Calu3 (cell line): ENCODE results near the gene DOCK1. TPM values are rescaled to one million over a fixed set of nuclear protein-coding genes. Genes with fewer than 3 reads are reported as not detected.

Experiments
- BruUV-seq: library from RNA; stranded (reverse); fragments of 400-500 nt; replicated peaks from 2 replicates; lab custom pipeline; 2021; lab: Mats Ljungman, UMichigan
- CTCF ChIA-PET: fragments of 300-600 bp; sonication (Branson Sonifier 250); formaldehyde crosslinking; loops from one replicate; lab custom pipeline; 2022; ENCODE audit warnings: antibody characterized with exemption; lab: Charles Lee
- DNase-seq: peaks from one replicate; pipeline ENCODE4 v3.0.0; 2022
- H3K27ac Mint-ChIP-seq: one replicate; pipeline ENCODE4 v1.8.0; 2022; ENCODE audit warnings: mixed read lengths; ENCODE audit not compliant: unreplicated experiment
- H3K27me3 Mint-ChIP-seq: one replicate; pipeline ENCODE4 v1.8.0; 2022; ENCODE audit warnings: mixed read lengths; ENCODE audit not compliant: unreplicated experiment
- H3K36me3 Mint-ChIP-seq: one replicate; pipeline ENCODE4 v1.8.0; 2022; ENCODE audit warnings: mild to moderate bottlenecking, moderate library complexity, mixed read lengths; ENCODE audit not compliant: insufficient read depth, unreplicated experiment
- H3K4me1 Mint-ChIP-seq: one replicate; pipeline ENCODE4 v1.8.0; 2022; ENCODE audit warnings: mild to moderate bottlenecking, low read depth, mixed read lengths; ENCODE audit not compliant: unreplicated experiment
- H3K4me3 Mint-ChIP-seq: one replicate; pipeline ENCODE4 v1.8.0; 2022; ENCODE audit warnings: mild to moderate bottlenecking, low read depth, moderate library complexity, mixed read lengths; ENCODE audit not compliant: unreplicated experiment
- H3K9me3 Mint-ChIP-seq: one replicate; pipeline ENCODE4 v1.8.0; 2022; ENCODE audit warnings: low read depth, mixed read lengths; ENCODE audit not compliant: unreplicated experiment
- CTCF ChIP-seq: fragments of 200-600 bp; IDR thresholded peaks from one replicate; pipeline ENCODE4 v1.8.0; 2022; ENCODE audit warnings: antibody characterized with exemption; ENCODE audit not compliant: unreplicated experiment
- intact Hi-C: fragments of 100-400 bp; cut with micrococcal nuclease; formaldehyde crosslinking; loops from one replicate; pipeline ENCODE4 v1.10.0; 2022; ENCODE audit not compliant: unreplicated experiment
- total RNA-seq: library from RNA; stranded (reverse); gene quantifications from 2 replicates; pipeline ENCODE4 v1.2.3, GENCODE V29; 2022

The DOCK1 gene
- total RNA-seq, 1 experiment from 2014 or later = 34.2 TPM

- BruUV-seq = no TSS peak
- Mint-ChIP-seq H3K4me3 (no peak overlapping the region), H3K9me3 (no peaks in the 10 kb centered on the region), H3K27me3 (no peaks in the 10 kb centered on the region), H3K27ac (no peak overlapping the region), H3K4me1 (no peaks in the 10 kb centered on the region), H3K36me3 (no peaks in the 10 kb centered on the region)
- TF ChIP-seq CTCF = no peak
- CTCF ChIA-PET = no interaction called here
- no peak for DNase-seq
- intact Hi-C loops = no loop called here
These were observed 187.7 kb downstream of the DOCK1 start for GRCh38 chr10:127092916-127093315.

GRCh38 chr10:127094984-127095383, 189.8 kb downstream of the DOCK1 start:
- Mint-ChIP-seq H3K27me3 (no peaks in the 10 kb centered on the region), H3K27ac (no peak overlapping the region), H3K4me1 (no peaks in the 10 kb centered on the region), H3K9me3 (no peaks in the 10 kb centered on the region), H3K4me3 (no peak overlapping the region), H3K36me3 (no peaks in the 10 kb centered on the region)
- intact Hi-C loops = no loop called here
- CTCF ChIA-PET = no interaction called here
- TF ChIP-seq CTCF = no peak
- DNase-seq = no peak
- BruUV-seq = no TSS peak

GRCh38 chr10:127100983-127101615, 195.9 kb downstream of the DOCK1 start:
- Mint-ChIP-seq H3K9me3 (no peaks in the 10 kb centered on the region), H3K36me3 (no peaks in the 10 kb centered on the region), H3K27ac (peak overlapping the region; percentile 30), H3K27me3 (no peaks in the 10 kb centered on the region), H3K4me1 (no peaks in the 10 kb centered on the region), H3K4me3 (no peak overlapping the region)
- no TSS peak for BruUV-seq
- CTCF ChIA-PET = no interaction called here
- no peak for TF ChIP-seq CTCF
- intact Hi-C loops = no loop called here
- DNase-seq = no peak

GRCh38 chr10:127102176-127102575, 196.9 kb downstream of the DOCK1 start:
- intact Hi-C loops = no loop called here
- H3K4me3 Mint-ChIP-seq = no peak overlapping the region

More at GRCh38 chr10:127102176-127102575, 196.9 kb downstream of the DOCK1 start:
- no peak for TF ChIP-seq CTCF
- peaks cover 3% of the 10 kb centered on the region for H3K36me3 Mint-ChIP-seq
- no peaks in the 10 kb centered on the region for H3K9me3 Mint-ChIP-seq
- DNase-seq = no peak
- BruUV-seq = no TSS peak
- no peaks in the 10 kb centered on the region for H3K27me3 Mint-ChIP-seq
- H3K4me1 Mint-ChIP-seq = no peaks in the 10 kb centered on the region
- H3K27ac Mint-ChIP-seq = no peak overlapping the region
- CTCF ChIA-PET = no interaction called here
